Epithelial cell of proximal tubule (primary cell): Measurements from ENCODE around the gene SYNGR3. TPM values are rescaled to one million over a fixed set of nuclear protein-coding genes. Genes with fewer than 3 reads are reported as not detected.

Source experiments
- DNase-seq: peaks from one replicate; pipeline ENCODE4 v3.0.0-alpha.2; 2011; ENCODE audit warnings: low read depth
- H3K4me3 ChIP-seq: 2 replicates; pipeline ENCODE4 v1.5.1; 2011; ENCODE audit warnings: low read depth, mild to moderate bottlenecking, low read length
- CTCF ChIP-seq: conservative IDR thresholded peaks from 2 replicates; pipeline ENCODE4 v1.5.1; 2012; ENCODE audit warnings: low read depth, mild to moderate bottlenecking, low read length
- total RNA-seq: library from RNA; depleted of rRNA; stranded (reverse); fragments of >200 nt; gene quantifications from 2 replicates; pipeline ENCODE4 v1.2.3, GENCODE V29; 2015

SYNGR3 gene
- total RNA-seq, 1 donor from 2014 or later: 22.0 TPM

- no peak for DNase-seq
- no peak overlapping the region for H3K4me3 ChIP-seq
- TF ChIP-seq CTCF: no peak
Measured at GRCh38 chr16:1975432-1976215, 14.1 kb upstream of the SYNGR3 start.

GRCh38 chr16:1976216-1976520 is 13.6 kb upstream of the SYNGR3 start:
- no peak for TF ChIP-seq CTCF
- DNase-seq: no peak

GRCh38 chr16:1976951-1977874 is 12.6 kb upstream of the SYNGR3 start:
- TF ChIP-seq CTCF: no peak
- H3K4me3 ChIP-seq: no peak overlapping the region
- no peak for DNase-seq

More at GRCh38 chr16:1976216-1976520, 13.6 kb upstream of the SYNGR3 start:
- no peak overlapping the region for H3K4me3 ChIP-seq

DNA sequence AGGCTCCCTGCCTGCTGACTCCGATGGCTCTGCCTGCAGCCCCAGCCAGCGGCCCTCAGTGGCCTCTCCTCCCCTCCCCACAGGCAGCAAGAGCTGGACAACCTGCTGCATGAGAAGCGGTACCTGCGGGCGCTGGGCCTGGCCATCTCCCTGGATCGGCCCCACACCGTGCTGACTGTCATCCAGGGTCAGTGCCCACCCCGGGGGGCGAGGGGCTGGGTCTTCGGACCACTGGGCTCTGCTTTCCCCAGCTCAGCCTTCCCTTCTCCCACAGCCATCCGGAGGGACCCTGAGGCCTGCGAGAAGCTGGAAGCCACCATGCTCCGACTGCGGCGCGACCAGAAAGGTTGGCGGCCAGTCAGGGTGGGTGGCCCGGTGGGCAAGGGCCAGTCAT is 11.9 kb upstream of the SYNGR3 start:
- H3K4me3 ChIP-seq: no peak overlapping the region
- TF ChIP-seq CTCF: no peak
- no peak for DNase-seq

GRCh38 chr16:1978476-1979120 is 11.2 kb upstream of the SYNGR3 start:
- no peak for DNase-seq
- TF ChIP-seq CTCF: no peak
- no peak overlapping the region for H3K4me3 ChIP-seq

- TF ChIP-seq CTCF: no peak
- DNase-seq: no peak
- H3K4me3 ChIP-seq: no peak overlapping the region
Measured at GRCh38 chr16:1979271-1980029, 10.3 kb upstream of the SYNGR3 start.
